Activated CD4-positive, alpha-beta T cell treated with anti-CD3 and anti-CD28 coated beads for 48 hours (primary cell): ENCODE data around the gene SLC15A1.
"Not testable (repeated sequence)": the region's sequence is repeated elsewhere in the genome, so short reads cannot be mapped to it uniquely, and the experiment has no call there.

Source experiments
- DNase-seq: peaks from one replicate; pipeline ENCODE4 v3.0.0-alpha.2; 2020

Gene SLC15A1

GRCh38 chr13:98780451-98780850 is 28.0 kb upstream of the SLC15A1 start:
- no peak for DNase-seq

DNA sequence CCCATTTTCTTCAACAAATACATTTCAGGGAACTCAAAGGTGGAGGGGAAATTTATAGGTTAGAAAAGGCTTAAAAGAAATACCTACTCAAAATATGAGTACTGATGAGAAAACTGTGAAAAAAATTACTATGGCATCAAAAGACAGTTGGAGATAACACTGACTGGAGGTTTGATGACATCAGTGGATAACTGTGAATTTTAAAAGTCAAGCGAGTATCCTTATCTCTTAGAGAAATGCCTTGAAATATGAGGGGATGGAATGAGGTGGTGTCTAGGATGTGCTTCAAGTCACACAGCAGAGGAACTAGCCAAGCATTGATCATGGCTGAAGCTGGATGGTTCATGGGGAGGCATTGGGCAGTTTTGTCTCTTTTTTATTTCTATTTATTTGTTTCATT is 27.2 kb upstream of the SLC15A1 start:
- DNase-seq: no peak

GRCh38 chr13:98778749-98779148 is 26.3 kb upstream of the SLC15A1 start:
- DNase-seq: no peak

GRCh38 chr13:98776644-98777043 is 24.2 kb upstream of the SLC15A1 start:
- no peak for DNase-seq

- DNase-seq: no peak
These were observed 23.5 kb upstream of the SLC15A1 start for GRCh38 chr13:98775844-98776598.

DNA sequence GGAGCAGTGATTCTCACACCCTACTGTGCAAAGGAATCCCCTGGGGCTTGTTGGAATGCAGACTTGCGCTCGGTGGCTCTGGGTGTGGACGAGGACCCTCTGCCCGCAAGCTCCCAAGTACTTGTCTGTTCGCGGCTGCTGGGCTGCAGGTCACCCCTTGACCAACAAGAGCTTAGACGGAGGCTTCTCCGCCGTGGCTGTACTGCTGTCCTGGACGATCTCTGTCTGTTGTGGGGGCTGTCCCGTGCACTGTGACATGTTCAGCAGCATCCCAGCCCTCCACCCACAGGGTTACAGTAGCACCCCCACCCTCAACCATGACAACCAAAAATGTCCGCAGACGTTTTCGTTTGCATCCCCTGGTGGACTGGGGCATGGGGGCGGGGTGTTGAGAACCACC is 22.9 kb upstream of the SLC15A1 start:
- no peak for DNase-seq

DNA sequence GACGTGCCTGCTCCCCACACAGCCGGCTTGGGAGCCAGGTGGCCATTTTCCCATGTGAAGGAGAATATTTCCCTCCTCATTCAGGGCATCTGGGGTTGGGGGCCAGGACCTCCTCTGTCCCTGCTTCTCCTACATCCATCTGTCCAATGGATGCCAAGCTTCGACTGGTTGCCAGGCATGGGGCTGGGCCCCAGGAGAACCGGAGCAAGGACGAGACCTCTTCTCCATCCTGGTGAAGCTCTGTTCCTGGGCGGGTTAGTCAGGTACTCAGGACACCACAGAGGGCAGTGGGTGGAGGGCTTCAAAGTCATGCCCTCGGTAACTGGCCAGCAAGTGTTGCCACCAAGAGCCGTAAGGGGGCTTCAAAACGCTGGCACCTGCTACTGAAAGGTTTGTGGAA is 22.3 kb upstream of the SLC15A1 start:
- DNase-seq: no peak

DNA sequence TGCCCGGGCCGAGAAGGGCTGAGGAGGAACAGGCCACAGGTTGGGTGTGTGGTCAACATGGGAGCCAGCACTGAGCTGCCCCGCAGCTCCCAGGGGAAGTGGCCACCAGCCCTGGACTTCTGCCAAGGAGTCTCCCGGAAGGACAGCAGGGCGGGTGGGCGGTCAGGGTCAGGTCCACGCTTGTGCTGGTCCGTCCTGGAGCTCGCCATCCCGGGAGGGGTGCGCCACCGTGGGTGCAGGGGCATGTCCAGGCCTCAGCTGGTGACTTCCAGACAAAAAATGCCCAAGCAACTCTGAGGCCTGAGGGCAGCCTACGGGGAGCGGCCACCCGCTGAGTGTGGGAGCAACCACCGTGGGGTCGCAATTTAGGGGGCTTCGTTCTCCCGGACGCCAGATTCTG is 21.4 kb upstream of the SLC15A1 start:
- DNase-seq: no peak

GRCh38 chr13:98772794-98773452 is 20.5 kb upstream of the SLC15A1 start:
- no peak for DNase-seq

DNA sequence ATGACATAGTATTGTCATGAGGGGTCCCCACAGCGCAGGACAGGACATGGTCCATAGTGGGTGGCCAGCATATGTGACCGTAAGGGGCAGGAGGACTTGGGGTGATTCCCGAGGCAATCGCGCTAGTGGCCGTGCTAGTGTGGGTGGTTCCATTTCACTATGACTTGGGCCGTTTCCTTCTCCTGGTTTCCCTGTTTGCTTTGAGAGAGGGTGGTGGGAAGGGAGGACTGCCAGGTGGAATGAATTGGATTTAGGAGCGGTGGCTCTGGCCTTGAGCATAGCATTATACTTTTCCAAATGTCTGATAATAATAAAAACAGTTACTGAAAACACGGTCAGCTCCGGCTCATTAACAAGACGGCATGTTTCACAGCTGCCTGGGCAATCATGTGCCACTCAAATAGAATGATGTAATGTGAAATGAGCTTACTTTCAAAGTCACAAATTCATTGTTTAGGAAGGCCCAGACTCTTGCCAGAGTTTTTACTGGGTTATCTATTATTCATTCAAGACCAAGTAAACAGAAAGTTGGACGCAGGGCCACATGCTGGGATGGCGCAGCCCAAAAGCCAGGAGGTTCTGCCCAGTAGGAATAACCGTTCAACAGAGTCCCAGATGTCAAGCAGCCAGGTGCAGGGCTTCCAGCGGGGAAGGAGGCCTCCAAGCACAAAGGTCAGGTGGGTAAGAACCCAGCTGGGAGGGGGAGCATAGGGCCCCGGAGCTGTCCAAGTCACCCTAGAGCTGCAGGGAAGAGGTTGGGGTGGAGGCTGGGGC is 19.6 kb upstream of the SLC15A1 start:
- no peak for DNase-seq

- DNase-seq: no peak
These were observed 17.3 kb upstream of the SLC15A1 start for GRCh38 chr13:98769736-98770135.

GRCh38 chr13:98768522-98768921 is 16.1 kb upstream of the SLC15A1 start:
- DNase-seq: no peak

- DNase-seq: no peak
These were observed 14.2 kb upstream of the SLC15A1 start for GRCh38 chr13:98766697-98767096.

DNA sequence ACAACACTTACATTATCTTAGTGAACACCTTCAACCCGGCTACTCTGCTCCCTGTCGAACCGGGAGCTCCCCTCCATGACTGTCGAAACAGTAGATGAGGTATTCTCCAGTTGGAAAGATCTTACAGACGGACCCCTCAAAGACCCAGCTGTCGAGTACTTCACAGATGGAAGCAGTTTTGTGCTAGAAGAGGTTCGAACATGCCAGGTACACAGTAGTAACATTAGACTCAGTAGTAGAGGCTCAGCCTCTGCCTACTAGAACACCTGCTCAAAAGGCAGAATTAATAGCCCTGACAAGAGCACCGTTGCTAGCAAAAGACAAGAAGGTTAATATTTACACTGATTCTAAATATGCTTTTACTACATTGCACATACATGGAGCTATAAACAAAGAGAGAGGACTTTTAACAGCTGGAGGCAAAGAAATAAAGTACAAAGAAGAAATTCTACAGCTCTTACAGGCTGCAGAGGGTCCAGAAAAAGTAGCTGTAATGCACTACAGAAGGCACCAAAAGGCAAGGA is 13.6 kb upstream of the SLC15A1 start:
- DNase-seq: no peak

- DNase-seq: no peak
These were observed 9.6 kb upstream of the SLC15A1 start for GRCh38 chr13:98761986-98762616.

- no peak for DNase-seq
These were observed 8.9 kb upstream of the SLC15A1 start for GRCh38 chr13:98761126-98761985.

DNA sequence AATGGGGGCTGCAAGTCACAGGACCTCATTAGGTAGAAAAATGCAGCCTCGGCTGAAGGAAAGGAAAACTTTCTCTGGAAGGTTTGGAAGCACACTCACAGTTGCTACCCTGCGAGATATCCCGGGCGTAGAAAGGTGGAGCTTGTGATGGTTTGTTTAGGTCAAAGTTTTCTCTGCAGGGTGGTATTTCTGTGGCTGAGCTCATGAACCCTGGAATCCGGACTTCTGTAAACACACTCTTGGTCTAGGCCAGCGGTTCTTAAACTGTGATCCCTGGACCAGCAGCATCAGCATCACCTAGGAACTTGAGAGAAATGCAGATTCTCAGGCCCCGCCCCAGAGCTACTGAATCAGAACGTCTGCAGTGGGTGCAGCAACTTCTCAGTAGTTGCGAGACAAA is 3.3 kb upstream of the SLC15A1 start:
- DNase-seq: no peak

DNA sequence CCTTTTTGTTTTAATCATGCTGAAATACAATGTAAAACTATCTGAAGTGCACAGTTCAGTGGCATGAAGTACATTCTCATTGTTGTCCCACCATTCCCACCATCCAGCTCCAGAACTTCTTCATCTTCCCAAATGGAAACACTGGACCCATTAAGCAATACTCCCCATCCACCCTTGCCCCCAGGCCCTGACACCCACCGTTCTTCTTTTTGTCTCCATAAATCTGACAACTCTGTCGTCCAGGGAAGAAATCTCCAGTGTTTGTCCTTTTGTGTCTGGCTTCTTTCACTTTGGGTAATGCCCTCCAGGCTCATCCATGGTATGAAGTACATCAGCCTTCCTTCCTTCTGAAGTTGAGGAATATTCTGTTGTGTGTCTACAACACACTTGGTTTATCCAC is 2.6 kb upstream of the SLC15A1 start:
- DNase-seq: no peak

GRCh38 chr13:98754468-98754867 is 2.0 kb upstream of the SLC15A1 start:
- not testable (repeated sequence) for DNase-seq

- DNase-seq: no peak
These were observed 508 bp downstream of the SLC15A1 start for GRCh38 chr13:98751861-98752466.

- DNase-seq: no peak
These were observed 1.1 kb downstream of the SLC15A1 start for GRCh38 chr13:98751367-98751782.

DNA sequence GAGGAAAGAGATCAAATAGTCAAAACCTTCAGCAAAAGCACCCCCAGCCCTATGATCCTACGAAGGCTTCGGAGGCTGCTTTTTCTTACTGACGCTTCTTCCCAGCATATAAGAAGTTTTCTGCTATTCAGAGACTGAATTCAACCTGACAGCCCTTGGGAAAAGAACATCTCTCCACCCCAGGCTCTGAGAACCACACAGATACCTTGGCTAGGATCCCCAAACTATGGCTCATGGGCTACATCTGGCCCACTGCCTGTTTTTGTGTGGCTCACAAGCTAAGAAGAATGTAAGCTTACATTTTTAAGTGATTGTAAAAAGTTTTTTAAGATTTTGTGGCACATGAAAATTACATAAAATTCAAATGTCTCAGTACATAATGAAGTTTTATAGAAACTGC is 3.0 kb downstream of the SLC15A1 start:
- no peak for DNase-seq
